ENCODE results near the gene PPP1R3F.

The PPP1R3F gene

DNA sequence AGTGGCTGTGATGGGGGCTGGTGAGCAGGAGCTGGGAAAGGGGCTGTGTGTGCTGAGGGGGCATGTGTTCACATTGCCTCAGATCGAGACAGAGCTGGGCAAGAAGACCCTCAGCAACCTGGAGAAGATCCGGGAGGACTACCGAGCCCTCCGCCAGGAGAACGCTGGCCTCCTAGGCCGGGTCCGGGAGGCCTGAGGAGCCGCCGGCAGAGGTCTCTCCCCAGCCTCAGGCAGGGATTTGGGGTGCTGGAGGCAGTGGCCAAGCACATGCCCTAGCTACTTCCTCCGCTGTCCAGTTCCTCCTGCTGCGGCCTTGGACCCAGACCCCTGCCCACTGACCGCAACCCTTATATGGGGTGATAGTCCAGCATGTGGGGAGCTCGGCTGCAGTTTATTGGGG is 19.5 kb upstream of the PPP1R3F start:
- DNase-seq, result no peak

DNA sequence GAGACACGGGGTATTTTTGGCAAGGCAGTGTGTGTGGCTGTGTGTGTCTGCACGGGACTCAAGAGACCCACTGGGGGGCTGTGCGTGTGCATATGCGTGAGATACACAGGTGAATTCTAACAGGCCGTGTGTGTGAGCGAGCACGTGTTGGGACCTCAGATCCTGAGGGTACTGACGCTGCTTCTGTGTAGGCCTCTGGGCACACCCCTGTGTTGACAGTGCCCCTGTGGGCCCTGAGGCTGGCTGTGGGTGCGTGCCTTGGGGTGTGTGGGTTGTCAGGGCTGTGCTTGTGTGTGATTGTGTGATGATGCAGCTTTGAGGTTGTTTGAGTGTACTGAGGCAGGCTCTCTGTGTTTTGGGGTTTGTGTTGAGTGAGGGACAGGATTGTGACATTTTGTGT is 19.0 kb upstream of the PPP1R3F start:
- no peak for DNase-seq

DNA sequence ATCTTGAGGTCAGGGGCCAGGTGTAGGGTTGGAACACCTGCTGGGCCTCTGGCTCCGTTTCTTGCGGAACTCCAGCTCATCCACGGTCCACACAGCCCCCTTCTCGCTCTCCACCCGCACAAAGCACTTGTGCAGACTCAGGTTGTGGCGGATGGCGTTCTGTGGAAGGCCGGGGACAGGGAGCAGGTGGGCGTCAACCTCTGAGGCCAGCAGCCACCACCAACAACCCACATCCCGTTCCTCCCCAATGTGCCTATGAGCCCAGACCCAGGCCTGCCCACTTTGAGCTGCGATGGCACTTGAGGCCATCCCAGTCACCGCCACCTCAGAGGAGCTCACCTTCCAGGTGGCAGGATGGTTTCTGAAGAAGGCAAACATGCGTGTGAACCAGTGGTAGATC is 18.3 kb upstream of the PPP1R3F start:
- no peak for DNase-seq

DNA sequence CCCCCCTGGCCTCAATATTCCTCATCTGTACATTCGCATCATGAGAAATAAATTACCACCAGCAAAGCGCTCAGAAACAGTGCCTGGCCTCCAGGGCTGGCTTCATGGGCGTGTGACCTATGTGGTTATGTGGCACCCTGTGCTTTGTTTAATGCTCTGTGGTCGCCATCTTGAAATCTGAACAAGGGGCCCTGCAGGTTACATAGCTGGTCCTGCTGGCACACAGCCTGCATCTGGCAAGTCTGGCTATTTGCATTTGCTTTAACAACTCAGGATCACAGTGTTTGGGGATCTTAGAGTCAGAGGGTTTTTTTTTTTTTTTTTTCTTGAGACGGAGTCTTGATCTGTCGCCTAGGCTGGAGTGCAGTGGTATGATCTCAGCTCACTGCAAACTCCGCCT is 15.0 kb upstream of the PPP1R3F start:
- DNase-seq, result no peak

DNA sequence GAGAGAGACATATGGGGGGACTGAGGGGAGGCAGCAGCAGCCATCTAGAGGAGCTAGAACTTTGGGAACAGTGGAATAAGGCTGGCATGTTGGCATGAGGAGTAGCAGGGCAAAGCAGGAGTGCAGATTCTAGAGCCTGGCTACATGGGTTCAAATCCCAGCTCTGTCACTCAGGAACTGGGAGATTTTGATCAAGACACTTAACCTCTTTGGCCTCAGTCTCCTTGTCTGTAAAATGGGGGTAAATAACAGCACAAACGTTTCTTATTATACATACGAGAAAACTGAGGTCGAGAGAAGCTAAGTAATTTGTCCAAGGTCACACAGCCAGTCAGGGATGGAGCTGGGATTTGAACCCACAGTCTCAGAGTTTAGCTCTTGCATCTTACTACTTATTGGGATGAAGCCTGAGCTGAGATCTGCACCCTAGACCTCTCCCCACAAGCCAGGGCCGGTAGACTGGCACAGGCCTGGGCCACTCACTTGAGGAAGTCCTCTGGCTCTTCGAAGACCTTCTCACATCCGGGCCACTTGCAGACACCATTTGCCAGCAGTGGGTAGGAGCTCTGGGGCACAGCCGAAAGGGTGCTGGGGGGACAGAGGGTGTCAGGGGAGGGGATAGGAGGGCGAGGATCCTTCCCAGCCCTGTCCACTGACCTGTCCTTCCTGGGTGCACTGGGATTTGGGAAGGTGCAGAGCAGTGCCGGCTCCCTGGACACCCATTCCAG is 13.2 kb upstream of the PPP1R3F start:
- DNase-seq, result no peak

DNA sequence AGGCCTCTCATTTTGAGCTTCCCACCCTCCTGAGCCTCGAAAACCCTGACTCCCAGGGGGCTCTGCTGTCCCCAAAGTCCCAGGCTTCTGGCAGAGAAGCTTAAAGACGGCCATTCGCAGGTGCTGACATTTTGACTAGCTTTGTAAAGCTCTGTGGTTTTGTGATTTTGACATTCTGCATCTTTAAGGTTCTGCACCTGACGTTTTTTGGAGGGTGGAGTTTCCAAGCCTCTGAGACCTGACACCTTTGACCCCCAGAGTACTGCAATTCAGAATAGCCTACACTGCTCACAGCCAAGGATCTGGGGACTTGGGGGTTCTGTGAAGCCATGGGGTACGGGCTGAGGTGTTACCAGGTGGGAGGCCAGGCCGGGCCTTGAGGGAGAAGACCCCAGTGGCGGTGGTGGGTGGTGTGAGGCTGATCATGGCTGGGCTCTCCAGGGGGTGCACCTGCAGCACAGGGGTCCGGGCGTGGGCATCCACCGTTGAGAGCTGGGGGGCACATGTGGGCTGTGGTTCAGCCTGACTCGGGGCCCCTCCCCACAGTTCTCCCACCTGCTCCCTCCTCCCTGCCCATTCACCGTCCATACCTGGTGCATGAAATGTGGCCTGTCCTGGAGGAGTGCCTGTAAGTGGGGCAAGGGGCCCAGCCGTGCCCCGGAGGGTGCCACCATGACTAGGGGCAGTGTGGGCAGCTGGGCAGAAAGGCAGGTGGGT is 12.4 kb upstream of the PPP1R3F start:
- DNase-seq, result no peak

DNA sequence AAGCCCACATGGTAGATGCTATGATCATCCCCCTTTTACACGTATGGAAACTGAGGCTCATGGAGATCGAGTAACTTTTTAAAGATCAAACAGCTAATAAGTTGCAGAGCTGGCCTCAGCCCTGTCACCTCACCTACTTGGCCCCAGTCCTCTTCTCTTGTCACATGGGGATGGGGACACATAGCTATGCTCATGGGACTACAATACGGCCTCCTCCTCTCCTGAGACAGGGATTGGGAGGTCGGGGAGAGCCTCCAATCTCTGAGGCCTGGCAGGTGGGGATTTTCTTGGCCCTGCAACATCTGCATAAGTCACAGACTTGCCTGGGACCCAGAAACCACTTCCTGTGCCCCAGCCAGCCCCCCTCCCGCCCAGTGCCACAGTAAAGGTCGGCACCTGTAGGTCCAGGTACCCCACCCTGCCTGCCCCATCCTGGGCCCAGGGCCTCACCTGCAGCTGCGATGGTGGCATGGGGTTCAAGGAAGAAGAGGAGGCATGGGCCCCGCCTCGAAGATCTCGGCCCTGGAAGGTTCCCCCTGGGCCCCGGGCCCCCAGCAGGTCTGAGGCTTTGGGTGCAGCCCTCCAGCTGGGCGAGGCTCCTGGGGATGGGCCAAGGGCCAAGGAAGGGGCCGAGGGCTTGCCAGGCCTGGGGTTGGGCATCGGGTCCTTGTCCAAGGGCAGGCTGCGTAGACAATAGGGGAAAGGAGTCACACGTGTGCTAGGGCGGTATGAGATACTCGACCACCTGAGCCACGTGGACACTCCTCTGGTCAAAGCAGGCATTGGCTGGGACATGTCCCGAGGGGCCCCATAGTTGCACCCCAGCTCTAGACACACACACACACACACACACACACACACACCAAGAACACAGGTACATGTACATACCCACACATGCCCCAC is 11.5 kb upstream of the PPP1R3F start:
- no peak for DNase-seq

DNA sequence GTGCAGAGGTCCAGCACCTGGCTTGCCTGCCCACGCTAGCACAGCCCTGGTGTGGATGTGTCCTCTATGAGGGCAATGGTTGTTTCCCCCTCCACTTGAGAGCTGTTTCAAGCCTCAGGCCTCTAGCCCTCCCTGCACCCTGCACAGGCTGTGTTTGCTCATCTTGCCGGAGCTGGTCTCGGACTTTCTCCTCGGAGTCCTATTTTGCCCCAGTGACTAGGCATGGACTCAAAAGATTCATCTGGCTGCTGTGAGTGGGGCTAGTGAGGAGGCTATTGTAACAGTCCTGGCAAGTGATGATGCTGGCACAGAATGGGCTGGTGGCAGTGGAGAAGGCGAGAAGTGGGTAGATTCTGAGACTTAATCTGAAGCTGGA is 10.9 kb upstream of the PPP1R3F start:
- no peak for DNase-seq

DNA sequence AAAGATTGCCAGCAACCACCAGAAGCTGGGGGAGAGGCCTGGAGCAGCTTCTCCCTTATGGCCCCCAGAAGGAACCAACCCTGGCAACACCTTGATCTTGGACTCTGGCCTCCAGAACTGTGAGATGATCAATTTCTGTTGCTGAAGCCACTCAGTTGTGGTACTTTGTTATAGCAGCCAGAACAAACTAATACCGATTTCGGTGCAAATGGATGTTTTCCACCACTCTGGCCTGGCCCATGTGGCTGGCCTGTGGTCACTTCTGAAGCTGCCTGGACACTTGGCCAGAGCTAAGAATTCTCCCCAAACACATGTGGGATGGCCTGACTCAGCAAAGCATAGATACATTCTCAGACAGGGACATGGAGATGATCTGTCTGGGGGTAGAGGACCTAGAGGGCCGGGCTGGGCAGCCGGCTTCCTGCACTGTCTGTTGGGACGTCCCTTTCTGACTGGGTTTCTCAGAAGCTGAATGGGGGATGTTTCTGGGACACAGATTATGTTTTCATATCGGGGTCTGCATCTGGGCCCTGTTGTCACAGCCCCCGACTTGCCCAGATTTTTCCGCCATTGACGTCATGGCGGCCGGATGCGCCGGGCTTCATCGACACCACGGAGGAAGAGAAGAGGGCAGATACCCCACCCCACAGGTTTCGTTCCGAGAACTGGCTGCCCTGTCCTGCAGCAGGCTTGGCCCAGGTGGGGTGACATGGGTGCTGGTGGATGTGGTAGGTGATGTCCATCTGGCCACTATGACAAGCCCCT is 9.2 kb upstream of the PPP1R3F start:
- no peak for DNase-seq

DNA sequence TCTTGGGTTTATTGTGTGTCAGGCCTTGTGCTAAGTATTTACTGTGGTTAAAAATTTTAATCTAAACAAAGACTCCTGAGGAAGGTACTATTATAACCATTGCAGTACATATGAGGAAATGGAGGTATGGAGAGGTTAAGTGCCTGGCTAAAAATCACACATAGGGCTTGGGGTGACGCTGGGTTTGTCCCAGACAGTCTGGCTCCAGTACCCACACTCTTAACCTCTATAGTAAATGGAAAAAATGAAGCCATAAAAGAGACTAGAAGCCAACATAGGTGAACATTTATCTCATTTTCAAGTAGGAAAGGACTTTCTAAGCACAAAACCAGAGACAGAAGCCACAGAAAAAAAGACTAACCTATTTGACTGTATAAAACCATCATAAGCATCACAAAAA is 7.0 kb upstream of the PPP1R3F start:
- no peak for DNase-seq

DNA sequence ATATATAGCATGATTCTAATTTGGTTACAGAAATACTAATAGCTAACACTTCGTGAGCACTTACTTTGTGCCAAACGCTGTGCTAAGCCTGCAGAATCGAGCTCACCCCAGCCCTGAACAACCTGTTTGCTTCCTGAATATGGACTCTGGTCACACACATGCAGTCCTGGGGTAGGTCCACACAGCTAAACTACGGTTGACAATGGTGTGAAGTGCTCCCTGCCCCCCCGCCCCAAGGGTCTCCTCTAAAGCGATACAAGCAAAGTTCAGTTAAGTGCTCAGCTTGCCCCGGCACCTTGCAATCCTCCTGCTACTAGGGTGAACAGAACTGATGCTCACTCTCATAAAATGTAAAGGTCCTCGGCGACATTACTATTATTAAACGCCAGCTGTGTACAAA is 6.0 kb upstream of the PPP1R3F start:
- DNase-seq, result no peak

DNA sequence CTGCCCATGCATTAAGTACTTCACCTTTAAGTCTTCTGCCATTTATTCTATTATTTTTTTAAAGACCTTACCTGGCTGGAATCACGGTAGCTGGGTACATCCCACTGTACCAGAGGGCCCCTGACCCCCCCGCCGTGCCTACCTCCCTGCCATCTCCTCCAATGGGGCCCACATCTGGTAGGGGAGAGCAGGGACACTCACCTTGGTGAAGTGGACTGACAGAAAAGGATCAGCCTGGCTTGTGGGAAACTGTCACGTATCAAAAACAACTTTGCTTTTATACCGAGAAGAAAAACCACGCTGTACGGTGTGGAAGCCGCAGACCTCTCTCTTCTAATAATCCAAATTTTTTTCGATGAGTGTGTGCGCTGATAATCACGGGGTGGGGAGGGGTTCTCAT is 5.1 kb upstream of the PPP1R3F start, which contains the start of gene FOXP3:
Gene FOXP3 (minus strand): TSS at position 251 of the 400 bp plus-strand sequence. CDS start 6,205 bp downstream, outside the sequence.
- no peak for DNase-seq

DNA sequence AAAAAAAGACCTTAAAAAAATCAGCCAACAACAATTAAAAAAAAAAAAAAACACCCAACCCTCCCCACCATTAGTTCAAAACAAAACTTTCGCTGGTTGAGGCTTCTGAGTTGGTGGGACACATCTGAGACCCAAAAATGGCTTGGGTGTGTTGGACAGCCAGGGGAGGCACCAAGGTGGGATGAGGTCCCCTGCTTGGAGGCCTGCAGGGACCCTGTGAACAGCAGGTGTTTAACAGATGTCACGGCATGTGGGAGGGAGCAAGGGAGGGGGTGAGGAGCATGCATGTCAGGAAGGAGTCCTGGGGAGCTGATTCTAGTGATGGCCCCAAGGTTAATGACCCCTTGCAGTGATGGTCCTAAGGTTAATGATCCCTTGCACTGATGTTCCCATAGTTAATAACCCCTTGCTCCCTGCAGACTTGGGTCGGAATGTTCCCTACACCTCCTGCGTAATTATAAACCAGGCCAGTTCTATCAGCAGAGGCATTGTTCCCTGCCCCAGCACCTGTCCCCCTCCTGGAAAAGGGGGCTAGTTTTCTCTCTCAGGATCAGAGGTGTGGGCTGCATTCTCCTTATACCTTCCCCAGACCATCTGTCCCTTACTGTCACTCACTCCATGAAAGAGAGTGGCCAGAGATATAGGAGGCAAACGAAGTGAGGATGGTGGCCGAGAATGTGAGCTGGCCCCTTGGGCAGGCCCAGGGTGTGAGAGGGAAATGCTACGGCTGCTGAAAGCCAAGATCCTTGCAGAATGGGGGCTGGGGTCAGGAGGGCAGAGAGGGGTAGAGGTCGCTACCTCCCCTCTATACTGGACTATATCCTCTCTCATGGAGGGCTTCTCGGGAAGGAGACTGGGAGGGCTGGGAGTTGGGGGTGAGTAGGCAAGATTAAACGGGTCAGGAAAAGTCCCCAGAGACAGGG is 2.8 kb upstream of the PPP1R3F start:
- no peak for DNase-seq

DNA sequence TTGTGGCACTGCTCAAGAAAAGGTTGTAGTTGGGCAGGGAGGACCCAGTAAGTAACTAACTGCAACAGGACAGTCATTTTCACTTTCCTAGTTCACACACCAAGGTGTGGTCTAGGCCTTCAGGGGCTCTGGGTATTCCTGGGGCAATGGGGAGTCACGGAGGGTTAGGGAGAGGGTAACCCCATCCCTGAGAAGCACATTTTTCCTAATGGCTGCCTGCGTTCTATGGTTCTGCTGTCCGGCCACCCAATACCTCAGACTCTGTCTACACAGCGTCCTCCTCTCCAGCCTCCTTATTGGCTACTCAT is 937 bp upstream of the PPP1R3F start:
- no peak for DNase-seq

DNA sequence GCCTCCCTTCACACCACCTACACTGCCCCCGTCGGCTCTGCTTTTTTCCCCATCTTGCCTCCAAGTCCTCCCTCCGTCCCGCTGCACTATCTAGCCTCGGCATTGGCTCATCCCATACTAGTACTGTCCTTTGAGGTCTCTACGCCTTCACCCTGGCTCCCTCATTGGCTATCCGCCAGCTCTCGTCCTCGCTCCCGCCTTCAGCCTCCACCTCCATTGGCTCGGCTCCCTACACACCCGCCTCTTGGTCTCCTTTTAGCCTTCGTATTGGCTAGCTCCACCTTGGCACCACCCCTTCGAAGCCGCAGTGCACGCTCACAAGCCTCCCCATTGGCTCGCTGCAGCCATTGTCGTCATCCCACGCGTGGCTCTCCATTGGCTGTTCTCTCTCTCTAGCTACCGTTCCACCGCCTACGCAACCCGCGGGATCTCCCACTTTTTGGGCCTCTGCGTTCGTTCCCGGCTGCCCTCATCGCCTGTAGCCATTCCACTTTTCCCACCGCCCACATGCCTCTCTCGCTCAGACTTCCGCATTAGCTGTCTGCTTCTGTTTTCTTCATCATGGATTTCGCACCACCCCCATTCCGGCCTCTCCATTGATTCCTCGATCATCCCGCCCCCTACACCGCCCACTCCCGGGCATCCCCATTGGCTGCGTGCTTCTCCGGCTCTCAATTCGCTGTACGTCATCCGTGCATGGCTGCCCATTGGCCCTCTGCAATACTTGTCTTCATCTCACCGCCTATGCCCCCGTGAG is 405 bp upstream of the PPP1R3F start:
- peak; percentile 96 for DNase-seq

DNA sequence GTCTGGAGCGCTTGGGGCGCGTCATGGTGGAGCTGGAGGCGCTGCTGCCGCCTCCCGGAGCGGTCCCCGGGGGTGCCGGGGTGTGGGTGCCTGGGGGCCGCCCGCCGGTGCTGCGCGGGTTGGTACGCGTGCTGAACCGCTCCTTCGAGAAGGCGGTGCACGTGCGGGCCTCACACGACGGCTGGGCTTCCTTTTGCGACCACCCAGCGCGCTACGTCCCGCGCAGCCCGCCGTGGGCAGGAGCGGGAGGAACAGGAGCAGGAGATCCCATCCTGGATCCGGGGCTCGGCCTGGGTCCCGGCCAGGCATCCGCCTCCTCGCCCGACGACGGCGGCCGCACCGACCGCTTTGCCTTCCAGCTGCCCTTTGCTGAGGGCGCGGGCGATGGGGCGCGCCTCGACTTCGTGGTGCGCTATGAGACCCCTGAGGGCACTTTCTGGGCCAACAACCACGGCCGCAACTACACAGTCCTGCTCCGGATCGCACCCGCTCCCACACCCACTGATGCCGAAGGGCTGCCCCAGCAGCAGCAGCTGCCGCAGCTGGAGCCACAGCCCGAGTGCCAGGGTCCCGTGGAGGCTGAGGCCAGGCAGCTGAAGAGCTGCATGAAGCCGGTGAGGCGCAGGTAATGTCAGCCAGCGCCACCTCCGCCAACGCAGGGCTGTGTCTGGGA is 792 bp downstream of the PPP1R3F start:
- no peak for DNase-seq

DNA sequence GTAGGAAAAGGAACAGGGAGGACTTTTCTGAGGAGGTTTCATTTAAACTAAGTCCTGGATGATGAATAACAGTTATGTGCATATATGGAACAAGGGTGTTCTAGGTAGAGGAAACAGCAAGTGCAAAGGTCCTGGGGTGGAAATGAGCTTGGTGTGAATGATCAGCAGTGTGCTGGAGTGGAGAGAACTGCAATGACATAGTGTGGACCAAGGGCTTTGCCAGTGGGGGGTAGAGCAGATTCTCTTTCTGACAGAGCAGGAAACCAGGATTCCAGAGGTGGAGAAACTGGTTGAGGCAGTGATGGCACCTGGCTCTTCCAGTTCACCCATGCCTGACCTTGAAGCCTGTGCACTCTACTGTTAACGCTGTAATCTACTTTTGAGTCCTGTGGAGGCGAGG is 1.7 kb downstream of the PPP1R3F start:
- DNase-seq, result no peak

DNA sequence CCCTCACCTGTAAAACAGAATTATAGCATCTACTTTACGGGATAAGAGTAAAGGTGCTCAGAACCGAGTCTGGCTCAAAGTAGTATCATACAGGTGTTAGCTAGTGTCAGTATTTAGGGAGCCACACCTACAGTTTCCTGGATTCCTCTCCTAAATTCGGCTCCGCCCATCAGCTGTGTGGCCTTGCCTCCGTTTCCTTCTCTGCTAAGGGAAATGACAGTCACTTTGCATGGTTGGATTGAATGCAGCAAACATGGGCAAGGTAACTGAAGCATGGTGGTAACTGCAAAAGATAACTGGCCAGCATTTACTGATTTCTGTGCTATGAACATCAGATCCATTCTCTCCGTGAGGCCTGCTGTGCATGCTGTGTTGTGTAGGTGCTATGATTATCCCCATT is 2.8 kb downstream of the PPP1R3F start:
- DNase-seq, result no peak

DNA sequence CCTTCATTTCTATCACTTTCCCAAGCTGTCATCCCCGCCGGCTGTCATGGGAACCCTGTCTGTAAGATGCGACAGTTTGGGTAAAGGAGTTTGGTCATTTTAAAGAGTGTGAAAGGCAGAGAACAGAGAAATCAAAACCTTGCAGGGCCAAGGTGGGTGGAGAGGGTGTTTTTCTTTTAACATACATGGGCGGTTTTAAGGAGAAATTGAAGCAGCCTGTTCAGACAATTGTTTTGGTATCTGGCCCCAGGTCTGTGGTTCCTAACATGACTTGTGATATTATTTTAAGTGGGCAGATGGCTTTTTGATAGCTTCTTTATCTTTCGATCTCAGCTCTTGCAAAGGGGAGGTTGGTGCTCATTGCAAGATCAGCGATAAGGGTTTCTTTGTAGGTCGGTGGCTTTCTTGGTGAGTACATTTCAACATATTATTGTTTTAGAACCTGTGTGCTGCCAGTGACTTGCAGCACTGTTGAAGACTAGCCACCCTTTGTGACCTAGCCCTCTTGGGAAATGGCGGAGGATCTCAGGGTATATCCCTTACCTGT is 3.7 kb downstream of the PPP1R3F start:
- DNase-seq, result no peak

DNA sequence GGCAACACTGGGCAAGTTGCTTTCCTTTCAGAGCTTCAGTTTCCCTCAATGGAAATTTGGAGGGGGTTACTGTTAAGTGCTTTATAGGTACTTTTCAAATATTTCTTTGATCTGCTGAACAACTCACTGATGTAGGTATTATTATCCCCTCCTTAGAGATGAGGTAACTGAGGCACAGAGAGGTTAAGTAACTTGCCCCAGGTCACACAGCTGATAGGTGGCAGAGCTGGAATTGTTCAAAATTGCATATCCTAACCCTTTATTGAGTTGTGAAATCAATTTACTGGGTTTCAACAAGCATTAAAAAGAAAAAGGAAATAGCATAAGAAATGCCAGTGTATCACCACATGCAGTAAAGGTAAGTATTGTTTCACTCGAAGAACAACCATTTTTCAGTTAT is 6.6 kb downstream of the PPP1R3F start:
- DNase-seq, result no peak

Data from suppressor macrophage treated with lipopolysaccharide for 4 hours (primary cell).